Chondrocyte (in vitro differentiated cells): ENCODE results near the gene PLD4. TPM values are rescaled to one million over a fixed set of nuclear protein-coding genes. Genes with fewer than 3 reads are reported as not detected.

Experiments used
- DNase-seq: peaks from one replicate; pipeline ENCODE4 v3.0.0; 2021; ENCODE audit warnings: mixed read lengths, low spot score
- H3K27ac Mint-ChIP-seq: one replicate; pipeline ENCODE4 v1.8.0; 2021; ENCODE audit warnings: mild to moderate bottlenecking, moderate library complexity, mixed read lengths; ENCODE audit not compliant: unreplicated experiment
- H3K27me3 Mint-ChIP-seq: 2 replicates; pipeline ENCODE4 v1.8.0; 2021; ENCODE audit warnings: low read depth, mixed read lengths
- H3K36me3 Mint-ChIP-seq: 2 replicates; pipeline ENCODE4 v1.8.0; 2021; ENCODE audit warnings: low read depth, mixed read lengths
- H3K4me1 Mint-ChIP-seq: 2 replicates; pipeline ENCODE4 v1.8.0; 2021; ENCODE audit warnings: low read depth, mild to moderate bottlenecking, mixed read lengths
- H3K4me3 Mint-ChIP-seq: one replicate; pipeline ENCODE4 v1.8.0; 2021; ENCODE audit warnings: mild to moderate bottlenecking, moderate library complexity, mixed read lengths; ENCODE audit not compliant: unreplicated experiment
- H3K9me3 Mint-ChIP-seq: 2 replicates; pipeline ENCODE4 v1.8.0; 2021; ENCODE audit warnings: low read depth, mixed read lengths
- CTCF ChIP-seq: fragments of 200-600 bp; sonication (generic); IDR thresholded peaks from 2 replicates; pipeline ENCODE4 v1.5.0; 2021; ENCODE audit warnings: antibody characterized with exemption, mild to moderate bottlenecking, moderate library complexity
- total RNA-seq: library from RNA; stranded (reverse); gene quantifications from 3 replicates; pipeline ENCODE4 v1.2.1, GENCODE V29; 2021

The PLD4 gene
- total RNA-seq, 1 donor from 2014 or later: 0.10 TPM

DNA sequence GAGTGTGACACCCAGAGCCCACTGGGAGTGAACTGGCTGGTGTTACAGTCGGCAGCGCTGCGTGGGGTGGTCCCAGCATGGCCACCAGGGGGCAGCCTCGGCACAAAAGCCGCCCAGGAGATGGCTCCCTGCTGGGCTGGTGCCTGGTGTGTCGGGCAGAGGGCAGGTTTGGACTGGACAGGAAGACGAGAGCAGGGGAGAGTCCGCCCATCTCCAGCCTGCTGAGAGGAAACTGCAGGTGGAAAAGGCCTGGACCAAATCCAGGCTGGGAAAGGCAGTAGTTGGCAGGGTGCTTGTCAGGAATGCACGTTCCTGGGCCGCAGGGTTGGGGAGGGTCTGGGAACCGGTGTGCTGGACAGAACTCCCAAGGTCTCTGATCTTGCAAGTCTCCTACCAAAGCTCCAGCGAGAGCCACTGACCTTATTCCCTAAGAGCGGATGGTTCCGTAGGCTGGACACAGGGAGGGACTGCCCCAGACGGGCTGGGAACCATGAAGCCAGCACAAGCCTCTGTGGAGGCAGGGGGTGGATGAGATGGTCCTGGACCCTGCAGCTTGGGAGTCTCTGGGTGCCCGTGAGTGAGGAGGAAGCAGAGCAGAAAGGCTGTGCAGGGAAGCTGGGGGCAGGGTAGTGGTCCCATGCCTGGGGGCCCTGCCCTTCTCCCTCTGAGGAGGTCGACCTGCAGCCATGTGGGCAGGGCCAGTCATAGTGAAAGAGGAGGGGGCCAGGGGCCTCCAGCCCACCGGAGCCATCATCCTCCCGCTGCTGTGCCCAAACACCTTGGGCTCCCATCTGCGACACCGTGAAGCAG is 51.7 kb downstream of the PLD4 start:
- peak; percentile 97 for TF ChIP-seq CTCF
- no peaks in the 10 kb centered on the region for H3K9me3 Mint-ChIP-seq
- no peaks in the 10 kb centered on the region for H3K36me3 Mint-ChIP-seq
- no peaks in the 10 kb centered on the region for H3K27me3 Mint-ChIP-seq
- peak overlapping the region; percentile 54 for H3K27ac Mint-ChIP-seq
- peak; percentile 88 for DNase-seq
- peaks cover 67% of the 10 kb centered on the region for H3K4me1 Mint-ChIP-seq
- H3K4me3 Mint-ChIP-seq: peak overlapping the region; percentile 91

DNA sequence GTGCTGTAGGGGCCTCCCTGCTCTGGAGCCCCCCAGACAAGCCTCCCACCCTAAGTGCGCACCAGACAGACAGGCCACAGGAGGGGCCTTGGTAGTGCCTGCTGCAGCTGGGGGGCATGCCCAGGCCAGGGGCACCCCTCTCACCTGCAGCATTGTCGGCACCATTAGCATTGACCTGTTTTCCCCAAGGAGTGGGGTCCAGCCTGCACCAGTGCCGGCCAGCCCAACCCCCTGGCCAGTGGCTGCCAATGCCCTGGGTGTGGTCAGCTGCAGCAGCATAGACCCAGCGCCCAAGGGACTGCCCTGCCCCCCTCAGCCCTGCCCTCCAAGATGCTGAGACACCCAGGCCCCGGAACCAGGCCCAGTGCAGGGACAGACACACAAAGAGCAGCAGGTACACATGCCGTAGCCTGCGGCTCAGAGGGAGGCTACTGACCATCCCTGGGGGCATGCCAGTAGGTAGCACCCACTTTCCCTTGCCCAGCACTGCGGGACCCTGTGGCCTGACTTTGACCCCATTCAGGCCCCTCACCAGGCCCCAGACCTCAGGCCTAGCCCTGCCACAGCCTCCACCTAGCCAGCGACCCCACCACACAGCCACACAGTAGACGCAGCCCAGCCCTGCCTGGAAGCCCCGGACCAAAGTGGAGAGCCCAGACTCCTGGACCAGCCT is 52.5 kb downstream of the PLD4 start:
- H3K4me1 Mint-ChIP-seq: peaks cover 60% of the 10 kb centered on the region

DNA sequence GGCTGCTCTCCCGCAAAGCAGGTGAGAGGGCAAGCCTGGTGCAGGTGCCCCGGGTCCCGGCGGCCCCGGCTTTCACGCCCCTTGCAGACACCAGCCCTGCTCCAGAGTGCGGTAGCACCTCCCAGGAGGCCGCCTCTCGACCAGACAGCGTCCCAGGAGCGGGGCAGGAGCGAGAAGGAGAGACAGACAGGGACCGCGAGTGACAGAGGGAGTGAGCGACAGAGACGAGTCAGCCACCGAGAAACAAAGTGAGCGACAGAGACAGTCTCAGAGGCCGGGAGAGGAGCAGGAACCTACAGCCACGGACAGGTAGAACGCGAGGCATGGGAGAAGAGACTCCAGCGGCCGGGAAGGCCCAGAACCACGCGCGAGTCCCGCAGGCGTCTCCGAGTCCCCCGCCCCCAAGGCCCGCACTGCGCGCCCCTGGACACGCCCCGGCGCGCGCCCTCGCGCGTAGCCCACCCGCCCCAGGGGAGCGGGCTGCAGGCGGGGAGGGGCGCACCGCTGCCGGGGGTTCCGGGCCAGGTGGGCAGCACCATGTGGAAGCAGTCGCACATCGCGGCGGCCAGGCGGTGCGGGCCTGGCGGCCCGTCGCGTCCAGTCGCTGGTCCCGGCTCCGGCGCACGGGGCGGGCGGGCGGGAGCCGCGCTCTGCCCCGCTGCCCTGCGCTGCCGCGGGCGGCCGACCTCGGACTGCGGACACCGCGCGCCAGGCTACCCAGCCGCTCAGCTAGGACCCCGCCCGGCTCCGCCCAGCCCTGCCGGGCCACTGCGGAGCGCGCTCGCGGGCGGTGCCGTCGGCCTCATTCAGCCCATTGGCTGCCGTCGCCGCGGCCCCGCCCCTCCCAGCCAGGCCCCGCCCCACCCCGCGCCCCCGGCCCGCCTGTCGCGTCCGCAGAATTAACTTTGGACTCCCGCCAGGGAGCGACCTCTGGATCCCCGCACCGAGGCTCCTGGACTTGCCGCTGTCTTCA is 53.3 kb downstream of the PLD4 start, which contains the start of gene AHNAK2:
Gene AHNAK2, minus strand, starts transcription at position 694 of the 973 bp plus-strand sequence. Its CDS starts 137 bp downstream, at position 557.
- H3K4me3 Mint-ChIP-seq: peak within 1 kb of the TSS; percentile 91
- H3K36me3 Mint-ChIP-seq: no peaks in the 10 kb centered on the region
- H3K27ac Mint-ChIP-seq: peak within 1 kb of the TSS; percentile 79
- H3K27me3 Mint-ChIP-seq: no peaks in the 10 kb centered on the region
- peaks cover 52% of the 10 kb centered on the region for H3K4me1 Mint-ChIP-seq
- TF ChIP-seq CTCF: no peak
- DNase-seq: peak; percentile 86
- no peaks in the 10 kb centered on the region for H3K9me3 Mint-ChIP-seq

More for the DNA sequence above, 52.5 kb downstream of the PLD4 start:
- H3K4me3 Mint-ChIP-seq: peak overlapping the region; percentile 91
- peak; percentile 93 for DNase-seq
- no peaks in the 10 kb centered on the region for H3K36me3 Mint-ChIP-seq
- TF ChIP-seq CTCF: no peak
- no peaks in the 10 kb centered on the region for H3K27me3 Mint-ChIP-seq
- no peaks in the 10 kb centered on the region for H3K9me3 Mint-ChIP-seq
- H3K27ac Mint-ChIP-seq: no peak overlapping the region

DNA sequence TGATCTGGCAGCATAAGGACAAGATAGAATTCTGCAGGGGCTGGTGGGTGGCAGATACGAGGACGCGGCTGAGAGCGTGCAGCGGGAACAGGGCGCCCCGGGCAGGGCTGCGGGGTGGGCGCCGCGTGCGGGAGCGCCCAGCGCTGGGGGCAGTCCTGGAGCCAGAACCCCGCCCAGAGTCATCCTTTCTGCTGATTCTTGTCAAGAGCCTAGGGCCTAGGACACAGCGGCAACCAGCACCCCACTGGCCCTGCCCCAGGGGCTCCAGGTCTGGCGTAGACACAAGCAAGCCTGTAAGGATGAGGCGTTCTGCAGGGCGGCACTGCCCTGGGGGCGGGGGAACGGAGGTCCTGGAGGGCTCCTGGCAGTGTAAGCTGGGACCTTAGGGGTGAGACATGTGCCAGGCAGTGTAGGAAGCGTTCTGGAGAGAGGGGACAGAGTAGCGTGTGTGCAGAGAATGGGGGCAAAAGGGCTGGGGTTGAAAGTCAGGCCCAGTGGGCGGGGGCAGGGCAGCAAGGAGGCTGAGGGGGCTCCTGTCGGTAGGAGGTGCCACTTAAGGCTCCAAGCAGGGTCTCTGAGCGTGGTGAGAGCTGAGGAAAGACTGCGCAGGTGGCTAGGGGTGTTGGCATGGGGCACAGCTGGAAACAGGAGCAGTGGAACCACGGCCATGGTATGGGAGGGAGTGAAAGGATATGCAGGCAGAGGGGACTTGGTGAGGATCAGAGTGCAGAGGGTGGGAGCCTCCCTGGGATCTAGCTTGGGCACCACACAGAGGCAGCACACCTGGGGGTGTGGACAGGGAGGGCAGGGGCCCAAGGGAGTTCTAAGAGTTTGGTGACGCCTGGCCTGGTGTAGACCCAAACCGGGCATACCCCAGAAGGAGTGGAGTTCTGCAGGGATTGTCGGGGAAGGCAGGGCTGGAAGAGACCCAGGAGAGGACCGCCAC is 54.3 kb downstream of the PLD4 start:
- no peak for TF ChIP-seq CTCF
- peaks cover 44% of the 10 kb centered on the region for H3K4me1 Mint-ChIP-seq
- peak overlapping the region; percentile 57 for H3K4me3 Mint-ChIP-seq
- H3K27ac Mint-ChIP-seq: no peak overlapping the region
- H3K27me3 Mint-ChIP-seq: no peaks in the 10 kb centered on the region
- DNase-seq: peak; percentile 83
- no peaks in the 10 kb centered on the region for H3K36me3 Mint-ChIP-seq
- H3K9me3 Mint-ChIP-seq: no peaks in the 10 kb centered on the region
